ENCODE results near the gene C2orf15.

DNA sequence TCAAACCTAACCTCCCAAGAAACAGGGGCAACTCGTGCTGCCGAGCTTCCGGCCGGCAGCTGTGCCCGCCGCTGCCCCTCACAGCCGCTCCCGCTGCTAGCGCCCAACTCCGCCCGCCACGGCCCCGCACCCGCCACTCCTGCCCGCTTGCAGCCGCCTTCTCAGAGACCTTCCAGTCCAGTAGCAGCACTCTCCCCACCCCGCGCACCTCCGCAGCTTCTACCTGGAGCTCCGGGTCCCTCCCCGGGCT is 722 bp upstream of the C2orf15 start:
- TF ChIP-seq, protein P1, sequence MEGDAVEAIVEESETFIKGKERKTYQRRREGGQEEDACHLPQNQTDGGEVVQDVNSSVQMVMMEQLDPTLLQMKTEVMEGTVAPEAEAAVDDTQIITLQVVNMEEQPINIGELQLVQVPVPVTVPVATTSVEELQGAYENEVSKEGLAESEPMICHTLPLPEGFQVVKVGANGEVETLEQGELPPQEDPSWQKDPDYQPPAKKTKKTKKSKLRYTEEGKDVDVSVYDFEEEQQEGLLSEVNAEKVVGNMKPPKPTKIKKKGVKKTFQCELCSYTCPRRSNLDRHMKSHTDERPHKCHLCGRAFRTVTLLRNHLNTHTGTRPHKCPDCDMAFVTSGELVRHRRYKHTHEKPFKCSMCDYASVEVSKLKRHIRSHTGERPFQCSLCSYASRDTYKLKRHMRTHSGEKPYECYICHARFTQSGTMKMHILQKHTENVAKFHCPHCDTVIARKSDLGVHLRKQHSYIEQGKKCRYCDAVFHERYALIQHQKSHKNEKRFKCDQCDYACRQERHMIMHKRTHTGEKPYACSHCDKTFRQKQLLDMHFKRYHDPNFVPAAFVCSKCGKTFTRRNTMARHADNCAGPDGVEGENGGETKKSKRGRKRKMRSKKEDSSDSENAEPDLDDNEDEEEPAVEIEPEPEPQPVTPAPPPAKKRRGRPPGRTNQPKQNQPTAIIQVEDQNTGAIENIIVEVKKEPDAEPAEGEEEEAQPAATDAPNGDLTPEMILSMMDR (optimal IDR thresholded peaks at IDR 0.05 in 1 of 3, IDR thresholded peaks at IDR 0.05 in 1 of 3, conservative IDR thresholded peaks at IDR 0.05 in 1 of 3; ENCODE audit: extremely low read depth in 1 of 3, insufficient read depth in 2 of 3, low read length in 3 of 3): no peak
- TF ChIP-seq EZH2 (IDR thresholded peaks at IDR 0.05; ENCODE audit: low read length): no peak
